ENCODE data around the gene C2orf49.
A peak's percentile ranks its signal among the peaks of the same experiment; 100 is the strongest.

C2orf49 gene

DNA sequence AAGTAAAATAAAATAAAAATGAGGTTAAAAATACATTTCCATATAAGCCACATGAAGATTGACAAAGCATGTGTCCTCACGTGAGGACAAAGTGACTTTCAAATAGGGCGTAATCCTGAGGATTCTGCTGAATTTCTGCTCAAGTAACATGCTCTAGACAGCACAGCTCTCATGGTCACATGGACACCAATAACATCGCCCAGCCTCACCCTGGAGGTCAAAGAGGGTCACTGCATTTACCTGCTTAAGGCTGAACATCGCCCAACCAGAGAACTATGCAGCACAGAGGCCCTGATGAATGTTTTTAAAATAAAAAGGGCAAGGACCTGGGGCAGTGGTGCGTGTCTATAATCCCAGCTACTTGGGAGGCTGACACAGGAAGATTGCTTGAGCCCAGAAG is 38.0 kb upstream of the C2orf49 start:
- Histone ChIP-seq H3K9ac (ENCODE audit: low read depth, low read length) (no peak overlapping the region), H3K9me3 (ENCODE audit: insufficient read depth, low read length, severe bottlenecking) (no peaks in the 10 kb centered on the region), H3K79me2 (ENCODE audit: insufficient read depth, low read length) (peaks cover 34% of the 10 kb centered on the region), H3K27me3 (ENCODE audit: insufficient read depth, low read length, poor library complexity) (no peaks in the 10 kb centered on the region), H3K4me3 (ENCODE audit: low read depth in 1 of 2, low read length in 2 of 2) (no peak overlapping the region), H3K27ac (ENCODE audit: low read length) (no peak overlapping the region), H3K4me2 (ENCODE audit: insufficient read depth, low read length) (no peak overlapping the region), H2AFZ (ENCODE audit: low read depth, low read length) (no peak overlapping the region), H4K20me1 (ENCODE audit: insufficient read depth, low read length) (peaks cover 3% of the 10 kb centered on the region; the same call in 1 of the 2 replicates), H3K4me1 (ENCODE audit: insufficient read depth, low read length) (no peaks in the 10 kb centered on the region), H3K36me3 (ENCODE audit: insufficient read depth, low read length) (peaks cover 46% of the 10 kb centered on the region)
- DNase-seq (no peak), ATAC-seq (ENCODE audit: insufficient read depth, low read depth) (no peak)
- TF ChIP-seq, protein P1, sequence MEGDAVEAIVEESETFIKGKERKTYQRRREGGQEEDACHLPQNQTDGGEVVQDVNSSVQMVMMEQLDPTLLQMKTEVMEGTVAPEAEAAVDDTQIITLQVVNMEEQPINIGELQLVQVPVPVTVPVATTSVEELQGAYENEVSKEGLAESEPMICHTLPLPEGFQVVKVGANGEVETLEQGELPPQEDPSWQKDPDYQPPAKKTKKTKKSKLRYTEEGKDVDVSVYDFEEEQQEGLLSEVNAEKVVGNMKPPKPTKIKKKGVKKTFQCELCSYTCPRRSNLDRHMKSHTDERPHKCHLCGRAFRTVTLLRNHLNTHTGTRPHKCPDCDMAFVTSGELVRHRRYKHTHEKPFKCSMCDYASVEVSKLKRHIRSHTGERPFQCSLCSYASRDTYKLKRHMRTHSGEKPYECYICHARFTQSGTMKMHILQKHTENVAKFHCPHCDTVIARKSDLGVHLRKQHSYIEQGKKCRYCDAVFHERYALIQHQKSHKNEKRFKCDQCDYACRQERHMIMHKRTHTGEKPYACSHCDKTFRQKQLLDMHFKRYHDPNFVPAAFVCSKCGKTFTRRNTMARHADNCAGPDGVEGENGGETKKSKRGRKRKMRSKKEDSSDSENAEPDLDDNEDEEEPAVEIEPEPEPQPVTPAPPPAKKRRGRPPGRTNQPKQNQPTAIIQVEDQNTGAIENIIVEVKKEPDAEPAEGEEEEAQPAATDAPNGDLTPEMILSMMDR (IDR thresholded peaks at IDR 0.05; ENCODE audit: borderline replicate concordance, extremely low read depth, low read length, poor library complexity, severe bottlenecking), result no peak
- no peak for TF ChIP-seq EZH2 (IDR thresholded peaks at IDR 0.05; ENCODE audit: borderline replicate concordance, low read depth, low read length, severe bottlenecking)

DNA sequence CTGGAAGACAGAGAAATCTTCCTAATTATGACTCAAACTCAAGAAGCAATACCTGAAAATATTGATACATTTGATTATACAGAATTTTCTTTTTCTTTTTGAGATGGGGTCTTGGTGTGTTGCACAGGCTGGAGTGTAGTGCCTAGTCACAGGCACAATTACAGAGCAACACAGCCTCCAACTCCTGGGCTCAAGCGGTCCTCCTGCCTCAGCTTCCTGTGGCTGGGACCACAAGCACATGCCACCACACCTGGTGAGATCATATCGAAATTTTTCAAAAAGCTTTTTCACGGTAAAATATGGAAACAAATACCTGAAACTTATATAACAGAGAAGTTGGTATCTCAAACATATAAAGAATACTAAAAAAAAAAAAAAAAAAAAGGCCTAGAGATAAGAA is 35.7 kb upstream of the C2orf49 start:
- Histone ChIP-seq H2AFZ (ENCODE audit: low read depth, low read length) (no peak overlapping the region), H3K9me3 (ENCODE audit: insufficient read depth, low read length, severe bottlenecking) (no peaks in the 10 kb centered on the region), H3K4me2 (ENCODE audit: insufficient read depth, low read length) (no peak overlapping the region), H3K4me1 (ENCODE audit: insufficient read depth, low read length) (no peaks in the 10 kb centered on the region), H3K27me3 (ENCODE audit: insufficient read depth, low read length, poor library complexity) (no peaks in the 10 kb centered on the region), H3K9ac (ENCODE audit: low read depth, low read length) (no peak overlapping the region), H3K79me2 (ENCODE audit: insufficient read depth, low read length) (peaks cover 40% of the 10 kb centered on the region), H4K20me1 (ENCODE audit: insufficient read depth, low read length) (peaks cover 3% of the 10 kb centered on the region; the same call in 1 of the 2 replicates), H3K27ac (ENCODE audit: low read length) (no peak overlapping the region), H3K4me3 (ENCODE audit: low read depth in 1 of 2, low read length in 2 of 2) (no peak overlapping the region), H3K36me3 (ENCODE audit: insufficient read depth, low read length) (peaks cover 33% of the 10 kb centered on the region)
- ATAC-seq (ENCODE audit: insufficient read depth, low read depth) (peak; percentile 69; the same call in 2 of the 3 replicates), DNase-seq (peak; percentile 10)
- TF ChIP-seq, protein P1 (IDR thresholded peaks at IDR 0.05; ENCODE audit: borderline replicate concordance, extremely low read depth, low read length, poor library complexity, severe bottlenecking), result no peak
- no peak for TF ChIP-seq EZH2 (IDR thresholded peaks at IDR 0.05; ENCODE audit: borderline replicate concordance, low read depth, low read length, severe bottlenecking)

DNA sequence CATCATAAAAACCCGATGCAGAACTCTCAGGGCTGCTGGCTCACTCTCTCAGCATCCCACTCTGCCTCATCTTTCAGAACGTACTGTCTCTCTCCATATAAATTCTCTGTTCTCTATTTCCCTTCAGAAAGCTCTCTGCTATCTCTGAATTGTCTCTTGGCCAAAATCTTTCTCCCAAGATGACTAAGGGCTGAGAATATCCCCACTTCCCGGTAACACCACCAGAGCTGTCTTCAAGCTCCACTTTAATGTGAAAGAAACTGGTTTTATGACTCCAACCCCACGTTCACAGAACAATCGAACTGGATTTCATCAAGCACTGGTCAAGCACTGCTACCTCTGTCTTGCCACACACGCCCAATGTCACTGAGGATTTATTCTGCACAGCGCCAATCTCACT is 30.2 kb upstream of the C2orf49 start:
- Histone ChIP-seq H3K4me3 (ENCODE audit: low read depth in 1 of 2, low read length in 2 of 2) (no peak overlapping the region), H4K20me1 (ENCODE audit: insufficient read depth, low read length) (peaks cover 29% of the 10 kb centered on the region; the same call in 1 of the 2 replicates), H3K27ac (ENCODE audit: low read length) (no peak overlapping the region), H3K79me2 (ENCODE audit: insufficient read depth, low read length) (peaks cover 51% of the 10 kb centered on the region), H3K4me2 (ENCODE audit: insufficient read depth, low read length) (no peak overlapping the region), H3K4me1 (ENCODE audit: insufficient read depth, low read length) (no peaks in the 10 kb centered on the region), H3K9ac (ENCODE audit: low read depth, low read length) (no peak overlapping the region), H3K9me3 (ENCODE audit: insufficient read depth, low read length, severe bottlenecking) (no peaks in the 10 kb centered on the region), H3K36me3 (ENCODE audit: insufficient read depth, low read length) (peaks cover 32% of the 10 kb centered on the region), H2AFZ (ENCODE audit: low read depth, low read length) (no peak overlapping the region), H3K27me3 (ENCODE audit: insufficient read depth, low read length, poor library complexity) (no peaks in the 10 kb centered on the region)
- no peak for TF ChIP-seq EZH2 (IDR thresholded peaks at IDR 0.05; ENCODE audit: borderline replicate concordance, low read depth, low read length, severe bottlenecking)
- TF ChIP-seq, protein P1 (IDR thresholded peaks at IDR 0.05; ENCODE audit: borderline replicate concordance, extremely low read depth, low read length, poor library complexity, severe bottlenecking), result no peak
- no peak for ATAC-seq (ENCODE audit: insufficient read depth, low read depth)
- no peak for DNase-seq

GRCh38 chr2:105307550-105307949 is 29.8 kb upstream of the C2orf49 start:
- ATAC-seq (ENCODE audit: insufficient read depth, low read depth) (peak; percentile 9; the same call in 1 of the 3 replicates), DNase-seq (no peak)
- H3K79me2 ChIP-seq (ENCODE audit: insufficient read depth, low read length), result peaks cover 51% of the 10 kb centered on the region
- H3K9ac ChIP-seq (ENCODE audit: low read depth, low read length), result no peak overlapping the region
- no peaks in the 10 kb centered on the region for H3K9me3 ChIP-seq (ENCODE audit: insufficient read depth, low read length, severe bottlenecking)
- H3K4me1 ChIP-seq (ENCODE audit: insufficient read depth, low read length), result no peaks in the 10 kb centered on the region
- TF ChIP-seq, protein P1 (IDR thresholded peaks at IDR 0.05; ENCODE audit: borderline replicate concordance, extremely low read depth, low read length, poor library complexity, severe bottlenecking), result no peak
- no peak for TF ChIP-seq EZH2 (IDR thresholded peaks at IDR 0.05; ENCODE audit: borderline replicate concordance, low read depth, low read length, severe bottlenecking)
- H3K36me3 ChIP-seq (ENCODE audit: insufficient read depth, low read length), result peaks cover 32% of the 10 kb centered on the region
- no peak overlapping the region for H3K27ac ChIP-seq (ENCODE audit: low read length)
- H2AFZ ChIP-seq (ENCODE audit: low read depth, low read length), result no peak overlapping the region
- no peaks in the 10 kb centered on the region for H3K27me3 ChIP-seq (ENCODE audit: insufficient read depth, low read length, poor library complexity)
- no peak overlapping the region for H3K4me3 ChIP-seq (ENCODE audit: low read depth in 1 of 2, low read length in 2 of 2)
- no peak overlapping the region for H3K4me2 ChIP-seq (ENCODE audit: insufficient read depth, low read length)
- peaks cover 29% of the 10 kb centered on the region; the same call in 1 of the 2 replicates for H4K20me1 ChIP-seq (ENCODE audit: insufficient read depth, low read length)

Measured in DND-41 (cell line).